ENCODE data around the gene SALL3. TPM values are rescaled to one million over a fixed set of nuclear protein-coding genes. Genes with fewer than 3 reads are reported as not detected.

Gene SALL3
- total and polyA plus RNA-seq, 2 donors (not counting 3 experiments of a cell fraction or from before 2014, with no cell fraction given): not detected

DNA sequence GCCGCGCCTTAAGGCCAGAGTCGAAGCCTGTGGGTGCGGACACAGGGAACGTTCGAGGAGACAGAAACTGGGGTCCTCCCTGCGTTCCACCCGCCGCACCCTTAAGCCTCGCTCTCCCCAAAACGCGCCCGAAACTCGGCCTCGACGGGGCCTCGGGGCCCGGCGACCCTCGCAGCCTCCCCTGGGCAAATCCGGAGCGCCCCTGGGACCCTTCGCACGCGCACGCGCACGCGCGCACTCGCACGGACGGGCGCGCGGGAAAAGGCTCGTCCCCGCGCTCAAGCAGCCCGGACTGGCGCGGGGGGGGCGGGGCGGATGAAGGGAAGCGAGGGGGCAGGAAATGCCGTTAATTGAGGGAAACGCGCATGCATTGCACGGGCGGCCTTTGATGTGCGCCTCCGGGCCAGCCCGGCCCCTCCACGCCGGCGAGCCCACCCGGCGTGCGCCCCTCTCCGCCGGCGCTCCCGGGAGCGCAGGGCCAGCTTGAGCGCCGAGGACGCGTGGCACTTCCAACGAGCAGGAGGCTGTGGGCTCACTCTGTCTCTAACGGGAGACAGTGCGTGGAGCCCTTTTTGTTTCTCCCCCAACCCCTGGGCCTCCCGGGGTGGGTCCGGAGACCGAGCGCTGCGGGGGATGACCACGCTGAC is 5.4 kb upstream of the SALL3 start:
- no peaks in the 10 kb centered on the region for H3K79me2 ChIP-seq (ENCODE audit: control insufficient read depth, insufficient read depth, low read length)
- H3K27me3 ChIP-seq (ENCODE audit: control insufficient read depth in 2 of 2, insufficient read depth in 2 of 2, low read length in 2 of 2): peaks cover 56 to 66% of the 10 kb centered on the region in 2 experiments
- no peaks in the 10 kb centered on the region for H3K9me3 ChIP-seq (replicated peaks; ENCODE audit: control insufficient read depth, insufficient read depth, low read length)
- H2AFZ ChIP-seq (ENCODE audit: low read depth, low read length): no peak overlapping the region
- no peak overlapping the region for H3K4me2 ChIP-seq (ENCODE audit: insufficient read depth, low read length)
- TF ChIP-seq, protein P1, sequence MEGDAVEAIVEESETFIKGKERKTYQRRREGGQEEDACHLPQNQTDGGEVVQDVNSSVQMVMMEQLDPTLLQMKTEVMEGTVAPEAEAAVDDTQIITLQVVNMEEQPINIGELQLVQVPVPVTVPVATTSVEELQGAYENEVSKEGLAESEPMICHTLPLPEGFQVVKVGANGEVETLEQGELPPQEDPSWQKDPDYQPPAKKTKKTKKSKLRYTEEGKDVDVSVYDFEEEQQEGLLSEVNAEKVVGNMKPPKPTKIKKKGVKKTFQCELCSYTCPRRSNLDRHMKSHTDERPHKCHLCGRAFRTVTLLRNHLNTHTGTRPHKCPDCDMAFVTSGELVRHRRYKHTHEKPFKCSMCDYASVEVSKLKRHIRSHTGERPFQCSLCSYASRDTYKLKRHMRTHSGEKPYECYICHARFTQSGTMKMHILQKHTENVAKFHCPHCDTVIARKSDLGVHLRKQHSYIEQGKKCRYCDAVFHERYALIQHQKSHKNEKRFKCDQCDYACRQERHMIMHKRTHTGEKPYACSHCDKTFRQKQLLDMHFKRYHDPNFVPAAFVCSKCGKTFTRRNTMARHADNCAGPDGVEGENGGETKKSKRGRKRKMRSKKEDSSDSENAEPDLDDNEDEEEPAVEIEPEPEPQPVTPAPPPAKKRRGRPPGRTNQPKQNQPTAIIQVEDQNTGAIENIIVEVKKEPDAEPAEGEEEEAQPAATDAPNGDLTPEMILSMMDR (IDR thresholded peaks at IDR 0.05; ENCODE audit: extremely low read depth in 1 of 2, insufficient read depth in 1 of 2, low read depth in 1 of 2, low read length in 2 of 2): no peak
- peak; percentile 25 for TF ChIP-seq EZH2 (IDR thresholded peaks at IDR 0.05; ENCODE audit: borderline replicate concordance, low read depth, low read length, severe bottlenecking)
- H3K9me1 ChIP-seq (replicated peaks; ENCODE audit: control insufficient read depth, extremely low read depth, insufficient read depth, low read length): no peaks in the 10 kb centered on the region
- CTCF ChIA-PET: no interaction called here
- no peak overlapping the region for H3K4me3 ChIP-seq (replicated peaks in 1 of 3; ENCODE audit: insufficient read depth in 1 of 3, low read depth in 1 of 3, low read length in 3 of 3)
- POLR2A ChIA-PET: no interaction called here
- peaks cover 2% of the 10 kb centered on the region for H4K20me1 ChIP-seq (replicated peaks; ENCODE audit: control insufficient read depth, extremely low read depth, insufficient read depth, low read length)
- intact Hi-C loops (cut with micrococcal nuclease) (no loop called here), dilution Hi-C loops (cut with MboI; ENCODE audit: extremely low pct_ligation_motif_present, low sequenced_read_pairs) (no loop called here)
- H3K27ac ChIP-seq (ENCODE audit: insufficient read depth, low read depth, low read length): no peak overlapping the region
- no peaks in the 10 kb centered on the region for H3K36me3 ChIP-seq (ENCODE audit: control insufficient read depth in 2 of 2, extremely low read depth in 1 of 2, insufficient read depth in 2 of 2, low read length in 2 of 2)
- no peaks in the 10 kb centered on the region for H3K4me1 ChIP-seq (ENCODE audit: control insufficient read depth, extremely low read depth, insufficient read depth, low read length)
- no peak for FAIRE-seq
- no peak overlapping the region for H3K9ac ChIP-seq (replicated peaks; ENCODE audit: extremely low read depth, insufficient read depth, low read length)
- no TSS peak for BruUV-seq (replicated peaks)
- DNase-seq (ENCODE audit: low read depth, low spot score): no peak

DNA sequence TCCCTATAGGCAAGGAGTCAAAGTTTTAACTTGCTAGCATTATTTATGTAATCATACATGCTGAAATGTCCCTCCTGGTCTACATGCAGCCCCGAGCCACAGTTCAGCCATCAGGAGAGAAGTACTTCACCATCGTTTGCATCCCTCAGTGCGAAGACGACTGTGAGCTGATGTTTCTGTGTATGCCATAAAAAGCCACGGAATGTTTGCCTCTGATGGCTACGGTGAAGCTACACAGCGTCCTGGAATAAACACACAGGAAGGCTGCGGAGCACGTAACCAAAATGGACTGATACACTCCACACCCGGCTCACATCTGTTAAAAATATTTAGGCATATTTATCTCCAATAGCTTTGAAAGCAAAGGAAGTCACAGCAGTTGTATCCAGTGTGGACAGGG is 4.3 kb upstream of the SALL3 start:
- intact Hi-C loops (cut with micrococcal nuclease): no loop called here
- CTCF ChIA-PET: no interaction called here
- no peaks in the 10 kb centered on the region for H3K9me3 ChIP-seq (replicated peaks; ENCODE audit: control insufficient read depth, insufficient read depth, low read length)

More for the DNA sequence above, 4.3 kb upstream of the SALL3 start:
- H3K9me1 ChIP-seq (replicated peaks; ENCODE audit: control insufficient read depth, extremely low read depth, insufficient read depth, low read length): no peaks in the 10 kb centered on the region
- dilution Hi-C loops (cut with MboI; ENCODE audit: extremely low pct_ligation_motif_present, low sequenced_read_pairs): no loop called here
- FAIRE-seq: no peak
- H2AFZ ChIP-seq (ENCODE audit: low read depth, low read length): no peak overlapping the region
- no peak for TF ChIP-seq GATA2 (IDR thresholded peaks at IDR 0.05; ENCODE audit: insufficient read depth, insufficient read length, low read depth, low read length)
- TF ChIP-seq, protein P2, sequence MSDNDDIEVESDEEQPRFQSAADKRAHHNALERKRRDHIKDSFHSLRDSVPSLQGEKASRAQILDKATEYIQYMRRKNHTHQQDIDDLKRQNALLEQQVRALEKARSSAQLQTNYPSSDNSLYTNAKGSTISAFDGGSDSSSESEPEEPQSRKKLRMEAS (IDR thresholded peaks at IDR 0.05; ENCODE audit: insufficient read depth, insufficient read length): no peak
- H3K27me3 ChIP-seq (ENCODE audit: control insufficient read depth in 2 of 2, insufficient read depth in 2 of 2, low read length in 2 of 2): peaks cover 56 to 66% of the 10 kb centered on the region in 2 experiments
- H3K27ac ChIP-seq (ENCODE audit: insufficient read depth, low read depth, low read length): no peak overlapping the region
- H3K4me1 ChIP-seq (ENCODE audit: control insufficient read depth, extremely low read depth, insufficient read depth, low read length): no peaks in the 10 kb centered on the region
- H3K4me3 ChIP-seq (replicated peaks in 1 of 3; ENCODE audit: insufficient read depth in 1 of 3, low read depth in 1 of 3, low read length in 3 of 3): no peak overlapping the region
- no peak overlapping the region for H3K9ac ChIP-seq (replicated peaks; ENCODE audit: extremely low read depth, insufficient read depth, low read length)
- BruUV-seq (replicated peaks): no TSS peak
- peaks cover 2% of the 10 kb centered on the region for H4K20me1 ChIP-seq (replicated peaks; ENCODE audit: control insufficient read depth, extremely low read depth, insufficient read depth, low read length)
- no peak overlapping the region for H3K4me2 ChIP-seq (ENCODE audit: insufficient read depth, low read length)
- POLR2A ChIA-PET: no interaction called here
- DNase-seq (ENCODE audit: low read depth, low spot score): no peak
- no peaks in the 10 kb centered on the region for H3K36me3 ChIP-seq (ENCODE audit: control insufficient read depth in 2 of 2, extremely low read depth in 1 of 2, insufficient read depth in 2 of 2, low read length in 2 of 2)
- no peaks in the 10 kb centered on the region for H3K79me2 ChIP-seq (ENCODE audit: control insufficient read depth, insufficient read depth, low read length)

Measured in endothelial cell of umbilical vein (primary cell).